ENCODE data around the gene SLX1A. TPM values are rescaled to one million over a fixed set of nuclear protein-coding genes. Genes with fewer than 3 reads are reported as not detected.
"Not testable (repeated sequence)": the region's sequence is repeated elsewhere in the genome, so short reads cannot be mapped to it uniquely, and the experiment has no call there.

Gene SLX1A
- total and polyA plus RNA-seq, 2 experiments from 2014 or later, result 29.5 to 97.5 TPM

GRCh38 chr16:30217082-30217481 lies 23.4 kb downstream of the SLX1A start:
- not testable (repeated sequence) for H3K36me3 Mint-ChIP-seq (ENCODE audit: low read depth); H3K4me3 Mint-ChIP-seq; H3K79me2 ChIP-seq (replicated peaks; ENCODE audit: insufficient read depth)

More at GRCh38 chr16:30217082-30217481, 23.4 kb downstream of the SLX1A start:
- H3K27ac Mint-ChIP-seq; H3K9me2 ChIP-seq (ENCODE audit: insufficient read depth); DNase-seq (ENCODE audit: low spot score); H2AFZ ChIP-seq; H3K27me3 ChIP-seq (ENCODE audit: insufficient read depth); H3K4me1 Mint-ChIP-seq; ATAC-seq; H3K4me1 ChIP-seq (ENCODE audit: insufficient read depth); H3K9me3 Mint-ChIP-seq; H3K27me3 Mint-ChIP-seq (ENCODE audit: insufficient read depth, low read depth, poor library complexity); H3K4me2 ChIP-seq; H3K36me3 ChIP-seq (ENCODE audit: insufficient read depth); H4K20me1 ChIP-seq (replicated peaks; ENCODE audit: insufficient read depth); H3K27ac ChIP-seq (ENCODE audit: low read depth); H3K4me3 ChIP-seq; H3F3A ChIP-seq (replicated peaks; ENCODE audit: low read depth): not testable (repeated sequence)

Small RNA genes lying within 50 kb of the gene (small RNA-seq; reads per million reads assigned to genes)
- not detected for gene AC106782.4 (ENCODE audit: low replicate concordance)

Other genes with a start within 250 kb of the SLX1A start
- gene TMEM219, start 231.8 kb upstream of the SLX1A start, total RNA-seq (2014; rRNA removed; shearing (Covaris generic)), result 39.2 and 50.0 TPM in 2 replicates
- 81.5 and 82.3 TPM in 2 replicates for gene TMEM219, start 231.8 kb upstream of the SLX1A start, polyA plus RNA-seq (2016; fragmentation: Nextera tagmentation; extraction: Ambion mirVana)
- 36.5 and 45.2 TPM in 2 replicates for gene TAOK2, start 220.0 kb upstream of the SLX1A start, total RNA-seq (2014; rRNA removed; shearing (Covaris generic))
- gene TAOK2, start 220.0 kb upstream of the SLX1A start, polyA plus RNA-seq (2016; fragmentation: Nextera tagmentation; extraction: Ambion mirVana), result 8.8 and 10.1 TPM in 2 replicates
- gene HIRIP3, start 198.3 kb upstream of the SLX1A start, total RNA-seq (2014; rRNA removed; shearing (Covaris generic)), result 10.4 and 13.4 TPM in 2 replicates
- 18.5 and 19.1 TPM in 2 replicates for gene HIRIP3, start 198.3 kb upstream of the SLX1A start, polyA plus RNA-seq (2016; fragmentation: Nextera tagmentation; extraction: Ambion mirVana)
- 71.0 and 92.8 TPM in 2 replicates for gene INO80E, start 197.6 kb upstream of the SLX1A start, total RNA-seq (2014; rRNA removed; shearing (Covaris generic))
- gene INO80E, start 197.6 kb upstream of the SLX1A start, polyA plus RNA-seq (2016; fragmentation: Nextera tagmentation; extraction: Ambion mirVana), result 66.0 and 66.2 TPM in 2 replicates
- gene DOC2A, start 182.8 kb upstream of the SLX1A start, total RNA-seq (2014; rRNA removed; shearing (Covaris generic)), result 7.5 and 10.0 TPM in 2 replicates
- gene DOC2A, start 182.8 kb upstream of the SLX1A start, polyA plus RNA-seq (2016; fragmentation: Nextera tagmentation; extraction: Ambion mirVana), result 9.8 and 10.4 TPM in 2 replicates
- gene C16orf92, start 170.7 kb upstream of the SLX1A start, total RNA-seq (2014; rRNA removed; shearing (Covaris generic)), result not detected in 2 replicates
- gene C16orf92, start 170.7 kb upstream of the SLX1A start, polyA plus RNA-seq (2016; fragmentation: Nextera tagmentation; extraction: Ambion mirVana), result 0.34 and 0.56 TPM in 2 replicates
- gene TLCD3B, start 162.6 kb upstream of the SLX1A start, total RNA-seq (2014; rRNA removed; shearing (Covaris generic)), result 28.2 and 37.4 TPM in 2 replicates
- gene TLCD3B, start 162.6 kb upstream of the SLX1A start, polyA plus RNA-seq (2016; fragmentation: Nextera tagmentation; extraction: Ambion mirVana), result 14.2 and 16.3 TPM in 2 replicates
- gene ALDOA, start 128.1 kb upstream of the SLX1A start, total RNA-seq (2014; rRNA removed; shearing (Covaris generic)), result 1,113 and 1,306 TPM in 2 replicates
- 1,054 and 1,067 TPM in 2 replicates for gene ALDOA, start 128.1 kb upstream of the SLX1A start, polyA plus RNA-seq (2016; fragmentation: Nextera tagmentation; extraction: Ambion mirVana)
- gene PPP4C, start 117.9 kb upstream of the SLX1A start, total RNA-seq (2014; rRNA removed; shearing (Covaris generic)), result 108 and 120 TPM in 2 replicates
- gene PPP4C, start 117.9 kb upstream of the SLX1A start, polyA plus RNA-seq (2016; fragmentation: Nextera tagmentation; extraction: Ambion mirVana), result 169 and 170 TPM in 2 replicates
- 1.1 and 2.3 TPM in 2 replicates for gene TBX6, start 102.0 kb upstream of the SLX1A start, total RNA-seq (2014; rRNA removed; shearing (Covaris generic))
- 1.9 and 2.4 TPM in 2 replicates for gene TBX6, start 102.0 kb upstream of the SLX1A start, polyA plus RNA-seq (2016; fragmentation: Nextera tagmentation; extraction: Ambion mirVana)
- 21.8 and 27.8 TPM in 2 replicates for gene YPEL3, start 97.7 kb upstream of the SLX1A start, total RNA-seq (2014; rRNA removed; shearing (Covaris generic))
- gene YPEL3, start 97.7 kb upstream of the SLX1A start, polyA plus RNA-seq (2016; fragmentation: Nextera tagmentation; extraction: Ambion mirVana), result 81.7 and 86.1 TPM in 2 replicates
- 0.94 TPM in 1 of 2 replicates, not detected in the other for gene GDPD3, start 80.3 kb upstream of the SLX1A start, total RNA-seq (2014; rRNA removed; shearing (Covaris generic))
- gene GDPD3, start 80.3 kb upstream of the SLX1A start, polyA plus RNA-seq (2016; fragmentation: Nextera tagmentation; extraction: Ambion mirVana), result 1.1 and 1.4 TPM in 2 replicates
- 14.5 and 22.4 TPM in 2 replicates for gene MAPK3, start 70.7 kb upstream of the SLX1A start, total RNA-seq (2014; rRNA removed; shearing (Covaris generic))
- 17.9 and 19.7 TPM in 2 replicates for gene MAPK3, start 70.7 kb upstream of the SLX1A start, polyA plus RNA-seq (2016; fragmentation: Nextera tagmentation; extraction: Ambion mirVana)
- 17.9 and 23.5 TPM in 2 replicates for gene CORO1A, start 10.3 kb upstream of the SLX1A start, total RNA-seq (2014; rRNA removed; shearing (Covaris generic))
- gene CORO1A, start 10.3 kb upstream of the SLX1A start, polyA plus RNA-seq (2016; fragmentation: Nextera tagmentation; extraction: Ambion mirVana), result 10.2 and 13.8 TPM in 2 replicates
- 335 and 350 TPM in 2 replicates for gene BOLA2B, start 209 bp upstream of the SLX1A start, total RNA-seq (2014; rRNA removed; shearing (Covaris generic))
- 659 and 682 TPM in 2 replicates for gene BOLA2B, start 209 bp upstream of the SLX1A start, polyA plus RNA-seq (2016; fragmentation: Nextera tagmentation; extraction: Ambion mirVana)
- 2.8 and 11.2 TPM in 2 replicates for gene SULT1A3, start 5.4 kb downstream of the SLX1A start, total RNA-seq (2014; rRNA removed; shearing (Covaris generic))
- 17.4 and 19.5 TPM in 2 replicates for gene SULT1A3, start 5.4 kb downstream of the SLX1A start, polyA plus RNA-seq (2016; fragmentation: Nextera tagmentation; extraction: Ambion mirVana)
- 2.2 and 7.6 TPM in 2 replicates for gene NPIPB13, start 54.6 kb downstream of the SLX1A start, total RNA-seq (2014; rRNA removed; shearing (Covaris generic))
- gene NPIPB13, start 54.6 kb downstream of the SLX1A start, polyA plus RNA-seq (2016; fragmentation: Nextera tagmentation; extraction: Ambion mirVana), result 5.7 and 7.5 TPM in 2 replicates
- 33.9 and 38.7 TPM in 2 replicates for gene CD2BP2, start 161.4 kb downstream of the SLX1A start, total RNA-seq (2014; rRNA removed; shearing (Covaris generic))
- 21.0 and 23.1 TPM in 2 replicates for gene CD2BP2, start 161.4 kb downstream of the SLX1A start, polyA plus RNA-seq (2016; fragmentation: Nextera tagmentation; extraction: Ambion mirVana)
- gene TBC1D10B, start 176.6 kb downstream of the SLX1A start, total RNA-seq (2014; rRNA removed; shearing (Covaris generic)), result 19.6 and 30.8 TPM in 2 replicates
- 13.3 TPM in 2 replicates for gene TBC1D10B, start 176.6 kb downstream of the SLX1A start, polyA plus RNA-seq (2016; fragmentation: Nextera tagmentation; extraction: Ambion mirVana)
- gene MYL11, start 180.9 kb downstream of the SLX1A start, total RNA-seq (2014; rRNA removed; shearing (Covaris generic)), result not detected in 2 replicates
- gene MYL11, start 180.9 kb downstream of the SLX1A start, polyA plus RNA-seq (2016; fragmentation: Nextera tagmentation; extraction: Ambion mirVana), result 3.5 and 7.3 TPM in 2 replicates
- 0.21 and 0.35 TPM in 2 replicates for gene SEPTIN1, start 188.7 kb downstream of the SLX1A start, total RNA-seq (2014; rRNA removed; shearing (Covaris generic))
- 3.3 and 3.9 TPM in 2 replicates for gene SEPTIN1, start 188.7 kb downstream of the SLX1A start, polyA plus RNA-seq (2016; fragmentation: Nextera tagmentation; extraction: Ambion mirVana)
- gene ZNF48, start 201.5 kb downstream of the SLX1A start, total RNA-seq (2014; rRNA removed; shearing (Covaris generic)), result 37.9 and 44.3 TPM in 2 replicates
- gene ZNF48, start 201.5 kb downstream of the SLX1A start, polyA plus RNA-seq (2016; fragmentation: Nextera tagmentation; extraction: Ambion mirVana), result 4.8 and 6.2 TPM in 2 replicates
- 12.0 and 16.1 TPM in 2 replicates for gene ZNF771, start 213.7 kb downstream of the SLX1A start, total RNA-seq (2014; rRNA removed; shearing (Covaris generic))
- 10.8 and 12.7 TPM in 2 replicates for gene ZNF771, start 213.7 kb downstream of the SLX1A start, polyA plus RNA-seq (2016; fragmentation: Nextera tagmentation; extraction: Ambion mirVana)
- 46.1 and 54.1 TPM in 2 replicates for gene DCTPP1, start 236.2 kb downstream of the SLX1A start, total RNA-seq (2014; rRNA removed; shearing (Covaris generic))
- gene DCTPP1, start 236.2 kb downstream of the SLX1A start, polyA plus RNA-seq (2016; fragmentation: Nextera tagmentation; extraction: Ambion mirVana), result 51.7 and 58.3 TPM in 2 replicates